Activated CD4-positive, CD25-positive, alpha-beta regulatory T cell treated with anti-CD3 and anti-CD28 coated beads, Interleukin-2, amount 50 U/mL, for 72 hours (primary cell): Measurements from ENCODE around the gene YAE1.
A peak's percentile ranks its signal among the peaks of the same experiment; 100 is the strongest.

ENCODE experiments used
- DNase-seq: peaks from one replicate; pipeline ENCODE4 v3.0.0; 2021

YAE1 gene

GRCh38 chr7:39557911-39558310, 8.3 kb upstream of the YAE1 start:
- DNase-seq = no peak

- DNase-seq = no peak
Observed at GRCh38 chr7:39560408-39560807, 5.8 kb upstream of the YAE1 start.

GRCh38 chr7:39560997-39561396, 5.2 kb upstream of the YAE1 start:
- no peak for DNase-seq

GRCh38 chr7:39565538-39565937, 666 bp upstream of the YAE1 start:
- DNase-seq = no peak

DNA sequence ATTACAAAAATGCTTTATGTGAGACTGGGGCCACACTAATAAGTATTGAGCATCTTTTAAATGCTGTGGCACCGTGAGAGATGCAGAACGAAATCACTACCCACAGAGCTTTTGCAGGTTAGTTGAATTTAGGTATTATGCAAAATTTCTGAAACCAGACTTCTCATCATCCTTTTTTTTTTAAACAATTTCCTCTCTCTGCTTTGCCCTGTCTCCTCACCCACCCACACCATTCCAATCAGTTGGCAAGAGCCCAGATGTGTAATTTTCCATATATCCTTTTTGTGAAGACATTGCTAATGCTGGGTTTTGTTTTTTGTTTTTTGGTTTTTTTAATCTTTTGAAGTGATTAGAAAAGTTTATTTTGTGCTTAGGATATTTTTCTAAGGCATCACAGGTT, 1.1 kb downstream of the YAE1 start:
- DNase-seq = no peak

DNA sequence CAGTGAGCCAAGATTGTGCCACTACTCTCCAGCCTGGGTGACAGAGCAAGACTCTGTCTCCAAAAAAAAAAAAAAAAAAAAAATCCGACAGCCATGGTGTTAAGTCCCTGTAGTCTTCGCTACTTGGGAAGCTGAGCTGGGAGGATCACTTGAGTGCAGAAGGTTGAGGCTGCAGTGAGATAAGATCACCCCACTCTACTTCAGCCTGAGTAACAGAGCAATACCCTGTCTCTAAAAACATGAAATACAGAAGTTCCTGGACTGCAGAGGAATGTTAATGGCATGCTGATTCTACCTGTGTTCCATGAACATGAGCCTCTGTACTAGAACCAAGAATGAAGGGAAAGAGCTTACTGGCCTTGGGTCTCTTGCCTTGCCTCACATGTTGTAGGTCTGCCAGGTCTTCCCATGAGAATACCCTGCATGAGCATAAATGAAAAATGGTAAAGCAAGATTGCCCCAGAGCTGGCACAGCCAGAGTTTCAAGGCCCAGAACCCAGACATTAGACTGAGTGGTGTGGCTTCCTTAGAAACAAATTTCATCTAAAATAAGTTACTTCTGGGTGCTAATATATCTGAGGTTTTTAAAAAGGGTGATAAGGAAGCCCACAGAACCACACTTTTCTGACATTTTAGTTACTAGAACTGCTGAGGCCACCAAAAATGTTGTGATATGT, 8.6 kb downstream of the YAE1 start:
- DNase-seq = no peak

GRCh38 chr7:39577229-39577874, 11.1 kb downstream of the YAE1 start:
- DNase-seq = no peak

GRCh38 chr7:39580149-39580874, 14.1 kb downstream of the YAE1 start:
- peak; percentile 65 for DNase-seq

GRCh38 chr7:39582536-39582935, 16.3 kb downstream of the YAE1 start:
- no peak for DNase-seq

DNA sequence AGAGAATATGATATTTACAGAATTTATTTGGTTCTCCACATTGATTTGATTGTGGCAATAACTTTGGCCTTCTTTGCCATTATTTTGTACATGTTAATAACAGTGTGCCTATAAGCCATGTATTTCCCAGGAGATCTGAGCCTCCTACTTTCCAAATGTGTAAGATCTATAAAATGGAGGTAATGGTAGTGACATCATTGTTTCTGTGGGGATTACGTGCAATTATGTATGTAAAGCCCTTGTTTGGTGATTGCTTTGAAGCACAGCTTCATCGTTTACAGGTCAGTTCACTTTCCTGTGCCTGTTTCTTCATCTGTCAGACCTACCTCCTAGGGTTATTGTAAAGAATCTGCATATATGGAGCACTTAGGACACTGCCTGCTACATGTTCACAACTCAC, 17.3 kb downstream of the YAE1 start:
- no peak for DNase-seq

DNA sequence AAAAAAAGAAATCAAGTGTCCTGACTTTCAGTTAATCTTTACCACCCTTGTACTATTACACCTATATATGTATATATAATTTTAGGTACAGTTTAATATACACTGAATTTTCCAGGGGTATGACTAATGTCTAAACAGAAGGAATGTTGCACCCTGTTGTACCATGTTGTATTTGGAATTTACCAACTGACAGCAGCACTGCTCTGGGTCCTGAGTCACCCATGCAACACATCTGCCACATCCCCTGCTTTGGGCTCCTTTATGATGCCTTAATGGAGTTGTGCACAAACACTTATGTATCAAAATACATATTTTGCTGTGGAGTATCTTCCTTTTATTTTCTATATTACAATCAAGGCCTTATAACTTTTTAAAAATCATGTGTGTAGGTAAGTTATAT, 21.2 kb downstream of the YAE1 start:
- DNase-seq = no peak

- no peak for DNase-seq
Observed at GRCh38 chr7:39588416-39588815, 22.2 kb downstream of the YAE1 start.

- no peak for DNase-seq
Observed at GRCh38 chr7:39589323-39590111, 23.3 kb downstream of the YAE1 start.

DNA sequence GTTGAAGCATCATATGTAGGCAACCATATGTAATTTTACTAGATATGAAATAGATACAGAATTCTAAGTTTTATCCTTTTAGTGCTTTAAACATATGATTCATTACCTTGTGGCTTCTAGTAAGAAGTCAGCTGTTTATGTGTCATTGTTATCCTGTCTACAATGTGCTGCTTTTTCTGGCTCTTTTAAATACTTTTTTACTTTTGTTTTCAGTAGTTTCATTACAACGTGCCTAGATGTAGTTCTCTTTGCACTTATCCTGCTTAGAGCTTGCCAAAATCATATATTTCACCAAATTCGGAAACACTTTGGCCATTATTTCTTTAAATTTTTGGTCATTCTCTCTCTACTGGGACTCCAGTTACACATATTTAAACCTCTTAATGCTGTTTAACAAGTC, 26.4 kb downstream of the YAE1 start:
- DNase-seq = no peak

DNA sequence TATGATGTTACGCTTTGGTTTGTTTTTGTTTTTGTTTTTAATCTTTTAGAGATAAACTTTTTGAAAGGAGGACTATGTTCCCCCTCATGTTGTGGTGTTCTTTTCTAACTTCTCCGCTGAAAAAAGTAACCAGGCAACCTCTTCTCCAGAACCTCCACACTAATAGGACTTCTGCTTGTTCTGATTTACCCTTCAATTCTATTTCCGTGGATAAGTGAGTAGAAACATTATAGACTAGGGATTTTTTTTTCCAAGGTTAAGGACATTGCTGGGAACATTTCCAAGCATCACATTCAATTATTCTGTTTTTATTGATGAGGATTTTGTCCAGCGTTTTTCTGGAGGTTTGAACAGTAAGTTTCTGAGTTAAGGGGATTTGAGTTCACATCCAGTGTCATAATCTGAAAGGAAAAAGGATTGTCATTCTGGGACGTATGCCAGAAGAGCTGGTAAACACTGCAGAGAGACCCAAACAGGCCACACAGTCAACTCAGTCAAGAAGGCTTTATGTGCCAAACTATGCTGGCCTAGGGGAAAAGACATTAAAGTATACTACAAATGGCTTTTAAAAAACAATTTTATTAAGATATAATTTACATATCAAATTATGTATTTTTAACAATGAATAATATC, 28.9 kb downstream of the YAE1 start:
- no peak for DNase-seq

DNA sequence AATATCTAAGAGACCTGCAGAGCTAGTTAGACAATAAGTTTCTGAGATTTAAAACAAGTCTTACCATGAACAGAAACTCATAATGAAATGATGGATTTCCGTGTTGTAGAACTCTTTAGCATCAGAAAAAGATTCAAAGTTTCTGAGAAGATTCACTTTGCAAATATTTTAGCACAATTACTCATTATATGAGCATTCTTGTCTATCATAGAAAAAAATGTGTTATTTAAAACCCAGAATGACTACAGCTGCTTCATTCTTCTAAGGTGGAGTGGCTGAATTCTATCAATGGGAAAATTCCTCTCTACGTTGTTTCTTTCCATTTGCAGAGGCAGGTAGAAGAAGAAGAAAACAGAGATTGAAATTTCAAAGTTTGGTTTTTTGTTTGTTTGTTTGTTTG, 36.1 kb downstream of the YAE1 start:
- DNase-seq = no peak

- no peak for DNase-seq
Observed at GRCh38 chr7:39603924-39604323, 37.7 kb downstream of the YAE1 start.

GRCh38 chr7:39605087-39605486, 38.9 kb downstream of the YAE1 start:
- no peak for DNase-seq

GRCh38 chr7:39606352-39606751, 40.1 kb downstream of the YAE1 start:
- DNase-seq = no peak

- DNase-seq = no peak
Observed at GRCh38 chr7:39606941-39607340, 40.7 kb downstream of the YAE1 start.

- no peak for DNase-seq
Observed at GRCh38 chr7:39607865-39608264, 41.7 kb downstream of the YAE1 start.

GRCh38 chr7:39608278-39608677, 42.1 kb downstream of the YAE1 start:
- DNase-seq = no peak
